HG02870 (cell line): ENCODE data around the gene PDLIM5.
"Not testable (repeated sequence)": the region's sequence is repeated elsewhere in the genome, so short reads cannot be mapped to it uniquely, and the experiment has no call there.

Source experiments
- ATAC-seq: cut with Tn5 transposase; IDR thresholded peaks from one replicate; pipeline ENCODE4 v1.9.1; 2021; ENCODE audit warnings: mild to moderate bottlenecking, moderate library complexity; ENCODE audit not compliant: unreplicated experiment

PDLIM5 gene

GRCh38 chr4:94636004-94636403 is 184.3 kb downstream of the PDLIM5 start:
- no peak for ATAC-seq

GRCh38 chr4:94639298-94639697 is 187.6 kb downstream of the PDLIM5 start:
- no peak for ATAC-seq

GRCh38 chr4:94640151-94640550 is 188.4 kb downstream of the PDLIM5 start:
- no peak for ATAC-seq

GRCh38 chr4:94641702-94642560 is 190.2 kb downstream of the PDLIM5 start:
- no peak for ATAC-seq

DNA sequence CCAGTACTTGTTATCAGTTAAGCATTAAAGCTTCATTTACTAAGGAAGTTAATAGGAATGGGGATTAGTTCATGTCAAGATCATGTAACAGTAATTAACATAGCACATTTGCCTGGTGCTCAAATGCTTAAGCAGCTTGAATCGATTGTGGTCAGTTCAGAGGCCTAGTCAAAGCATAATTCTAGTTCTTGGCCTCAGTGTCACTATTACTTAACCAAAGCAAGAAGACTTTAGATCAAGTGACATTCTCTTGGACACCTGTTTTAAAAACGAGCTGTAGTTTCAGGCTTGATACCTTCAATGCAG is 190.8 kb downstream of the PDLIM5 start:
- ATAC-seq: no peak

- ATAC-seq: no peak
Measured at GRCh38 chr4:94648699-94649098, 197.0 kb downstream of the PDLIM5 start.

DNA sequence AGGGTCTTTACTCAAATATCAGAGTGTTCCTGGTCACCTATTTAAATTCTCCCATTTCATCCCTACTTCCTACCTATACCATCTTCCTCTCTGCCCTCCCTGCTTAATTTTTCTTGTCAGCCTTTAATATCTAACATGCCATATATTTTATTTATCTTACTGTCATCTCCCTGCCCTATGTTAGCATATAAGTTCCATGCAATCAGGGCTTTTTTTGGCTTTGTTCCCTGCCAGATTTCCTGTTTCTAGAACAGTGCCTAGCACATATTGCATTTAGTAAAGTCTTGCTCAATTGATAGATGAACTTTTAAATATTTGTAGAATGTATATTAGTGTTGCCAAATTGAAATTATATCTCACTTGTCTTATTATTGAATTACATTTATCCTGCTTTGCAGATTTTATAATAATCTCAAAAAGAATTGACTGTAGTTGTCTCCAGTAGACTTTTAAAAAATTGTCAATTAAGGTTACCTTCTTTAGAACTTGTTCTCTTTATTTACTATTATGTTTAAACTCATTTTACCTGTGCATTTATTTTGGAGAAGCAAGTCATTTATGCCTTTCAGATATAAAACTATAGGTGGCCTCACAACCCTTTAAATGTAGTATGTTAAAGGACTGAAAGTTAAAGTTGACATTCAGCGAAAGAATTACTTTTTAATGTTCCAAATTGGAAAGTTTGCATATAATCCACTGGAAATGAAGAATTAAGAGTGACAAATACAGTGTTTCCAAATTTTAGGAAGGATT is 197.8 kb downstream of the PDLIM5 start:
- ATAC-seq: no peak

- ATAC-seq: no peak
Measured at GRCh38 chr4:94650134-94650495, 198.4 kb downstream of the PDLIM5 start.

- ATAC-seq: no peak
Measured at GRCh38 chr4:94650690-94651089, 198.9 kb downstream of the PDLIM5 start.

DNA sequence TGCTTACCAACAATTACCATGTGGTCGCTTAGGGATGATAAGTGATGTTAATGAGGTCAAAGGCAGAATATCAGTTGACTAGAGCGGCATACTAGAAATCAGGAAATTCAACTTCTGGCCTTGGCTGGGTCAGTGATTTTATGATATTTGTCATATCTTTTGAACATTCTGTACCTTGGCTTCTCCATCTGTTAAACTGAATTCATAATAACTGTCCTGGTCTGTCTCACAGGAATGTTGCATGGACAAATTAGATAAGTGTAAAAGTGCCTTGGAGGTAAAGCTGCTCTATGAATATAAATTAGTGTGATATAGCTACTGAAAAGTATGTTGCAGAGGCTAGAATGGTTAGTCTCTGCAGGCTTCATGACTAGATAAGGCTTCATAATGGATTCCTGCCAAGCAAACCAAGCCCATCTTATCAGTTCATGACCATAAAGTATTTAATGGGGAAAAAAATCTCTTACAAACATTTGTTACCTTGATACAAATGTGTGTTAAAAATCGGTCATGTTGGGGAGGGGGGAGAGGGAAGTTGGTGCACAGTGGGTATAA is 201.4 kb downstream of the PDLIM5 start:
- no peak for ATAC-seq

DNA sequence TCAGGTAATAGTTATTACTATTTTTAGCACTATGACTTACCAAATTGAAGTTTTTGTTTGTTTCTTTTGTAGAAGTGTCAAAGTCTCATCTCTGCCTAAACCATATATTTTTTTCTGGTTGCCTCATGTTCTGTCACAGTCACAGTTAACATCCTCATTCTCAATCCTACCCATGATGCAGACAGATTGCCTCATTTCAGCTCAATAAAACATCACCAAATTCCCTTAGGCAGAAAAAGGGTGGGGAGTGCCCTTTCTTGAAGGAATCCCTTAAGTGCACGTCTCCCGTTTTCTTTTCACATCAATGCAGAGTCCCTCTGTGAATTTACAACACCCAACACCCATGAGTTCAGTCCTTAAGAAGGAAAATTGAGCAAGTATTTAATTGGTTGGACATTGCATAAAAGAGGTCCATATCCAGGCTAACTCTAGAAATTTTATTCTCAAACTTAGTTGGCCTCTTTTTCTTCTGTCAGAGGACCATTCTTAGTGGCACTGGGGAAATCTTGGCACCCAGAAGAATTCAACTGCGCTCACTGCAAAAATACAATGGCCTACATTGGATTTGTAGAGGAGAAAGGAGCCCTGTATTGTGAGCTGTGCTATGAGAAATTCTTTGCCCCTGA is 202.4 kb downstream of the PDLIM5 start:
- no peak for ATAC-seq

DNA sequence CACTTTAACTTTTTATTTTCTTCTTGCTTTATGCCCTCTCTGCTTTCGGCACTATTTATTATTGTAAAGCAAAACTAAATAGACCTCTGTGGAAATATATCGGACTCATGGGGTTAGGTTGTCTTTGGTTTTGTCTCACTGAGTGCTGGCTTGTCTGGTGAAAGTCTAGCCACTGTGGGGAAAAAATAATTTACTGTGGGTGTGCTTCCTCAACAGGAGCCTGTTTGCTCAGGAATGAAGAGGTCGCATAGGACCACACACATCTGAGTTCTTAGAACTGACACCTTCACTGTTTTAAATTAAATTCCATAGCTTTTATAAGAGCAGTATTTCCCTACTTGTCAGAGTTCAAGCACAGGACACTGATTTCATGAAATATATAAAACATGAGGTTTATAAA is 203.0 kb downstream of the PDLIM5 start:
- ATAC-seq: no peak

- ATAC-seq: no peak
Measured at GRCh38 chr4:94660614-94661013, 208.9 kb downstream of the PDLIM5 start.

DNA sequence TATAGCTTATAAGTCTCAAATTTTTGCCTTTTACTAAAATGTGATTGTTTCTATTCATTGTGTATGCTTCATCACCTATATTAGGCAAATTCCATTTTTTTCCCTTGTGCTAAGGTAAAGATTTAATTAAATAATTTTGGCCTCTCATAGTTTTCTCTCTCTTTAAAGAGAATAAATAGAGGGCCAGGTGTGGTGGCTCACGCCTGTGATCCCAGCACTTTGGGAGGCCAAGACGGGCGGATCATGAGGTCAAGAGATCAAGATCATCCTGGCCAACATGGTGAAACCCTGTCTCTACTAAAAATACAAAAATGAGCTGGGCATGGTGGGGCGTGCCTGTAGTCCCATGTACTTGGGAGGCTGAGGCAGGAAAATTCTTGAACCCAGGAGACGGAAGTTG is 213.3 kb downstream of the PDLIM5 start:
- ATAC-seq: not testable (repeated sequence)

GRCh38 chr4:94665500-94666404 is 214.0 kb downstream of the PDLIM5 start:
- no peak for ATAC-seq

DNA sequence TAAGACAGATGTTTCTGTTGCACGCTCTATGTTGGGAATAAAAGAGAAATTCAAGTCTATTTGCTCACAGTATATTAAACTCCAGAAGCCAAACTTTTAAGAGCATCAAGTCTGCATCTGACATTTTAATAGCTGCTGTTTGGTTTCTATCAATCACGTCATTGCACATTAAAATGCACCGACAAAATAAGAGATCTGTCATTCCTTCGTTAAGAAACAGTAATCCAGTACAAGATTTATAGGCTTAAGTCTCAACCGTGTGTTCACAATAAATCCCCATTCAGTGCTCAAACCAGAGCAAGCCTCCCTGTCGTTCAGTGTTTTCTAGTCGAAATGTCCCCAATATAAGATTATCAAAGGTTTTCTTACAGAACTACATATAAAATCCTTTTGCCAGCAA is 217.0 kb downstream of the PDLIM5 start:
- no peak for ATAC-seq

DNA sequence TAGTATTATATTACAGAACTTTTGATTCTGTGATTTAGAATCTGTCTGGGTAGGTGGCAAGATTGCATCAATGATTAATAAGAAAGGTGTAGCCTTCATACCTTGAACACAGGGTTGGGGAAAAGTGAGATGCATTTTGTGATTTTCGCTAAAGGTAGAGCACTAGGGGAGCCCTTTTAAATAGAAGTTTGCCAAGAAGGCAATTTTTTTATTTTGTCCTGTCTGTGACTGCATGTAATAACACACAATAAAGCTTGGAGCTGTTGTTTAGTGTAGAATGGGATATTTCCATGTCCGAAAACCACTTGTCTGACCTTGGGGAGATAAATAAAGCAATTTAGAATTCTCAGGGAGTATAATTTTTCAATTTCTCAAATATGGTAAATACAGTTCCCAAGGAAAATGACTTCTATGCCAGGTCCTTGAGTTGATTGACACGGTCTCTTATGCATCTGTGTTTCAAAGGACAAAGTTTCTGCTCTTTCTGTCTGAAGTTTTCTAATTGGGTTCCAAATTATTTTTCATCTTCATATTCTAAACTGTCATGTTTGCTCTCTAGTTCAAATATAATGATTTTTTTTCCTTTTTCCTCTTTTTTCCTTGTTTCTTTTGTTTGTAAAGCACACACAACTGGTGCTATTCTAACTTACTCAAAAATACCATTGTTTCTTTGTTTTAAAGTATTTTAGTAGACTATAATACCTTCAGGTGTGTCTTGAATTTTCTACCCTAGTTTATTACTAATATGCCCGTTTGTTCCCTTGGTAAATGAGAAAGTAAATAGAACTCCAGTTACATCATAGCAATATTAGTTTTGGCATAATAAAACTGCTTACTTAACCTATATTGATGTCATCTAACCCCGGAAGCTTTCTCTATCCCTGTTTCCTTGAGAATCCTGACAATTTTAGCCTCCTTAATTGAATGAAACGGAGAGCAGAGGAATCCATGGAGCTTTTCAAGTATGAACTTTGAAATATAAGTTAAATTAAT is 218.2 kb downstream of the PDLIM5 start:
- ATAC-seq: no peak

- no peak for ATAC-seq
Measured at GRCh38 chr4:94671113-94671512, 219.4 kb downstream of the PDLIM5 start.

DNA sequence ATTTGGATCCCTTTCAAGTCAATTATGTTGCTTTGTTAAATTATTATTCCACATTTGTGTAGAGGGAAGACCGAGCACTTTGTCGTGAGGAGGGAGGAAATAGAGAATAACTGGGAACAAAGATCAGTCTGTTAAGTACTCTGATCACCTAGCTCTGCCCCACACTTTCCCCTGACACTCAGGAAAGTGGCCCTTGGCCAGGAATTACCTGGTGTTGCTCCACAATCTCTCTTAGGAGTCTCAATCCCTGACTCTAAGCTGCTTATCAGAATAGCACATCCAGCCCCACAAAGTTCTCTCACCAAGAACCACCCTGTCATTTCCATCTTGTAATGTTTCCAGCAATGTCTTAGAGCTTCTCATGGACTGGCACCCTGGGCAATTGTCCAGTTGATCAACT is 222.2 kb downstream of the PDLIM5 start:
- ATAC-seq: no peak
